Measurements from ENCODE around the gene DENND10.

The DENND10 gene

GRCh38 chr10:119113751-119114732 lies 10.1 kb downstream of the DENND10 start:
- Histone ChIP-seq H2AFZ (no peak overlapping the region), H3K27me3 (ENCODE audit: control insufficient read depth, insufficient read depth, low read length) (no peaks in the 10 kb centered on the region), H3K36me3 (ENCODE audit: control insufficient read depth, insufficient read depth, low read length) (no peaks in the 10 kb centered on the region), H3K4me3 (ENCODE audit: low read depth, low read length) (no peak overlapping the region), H3K9me3 (ENCODE audit: control insufficient read depth, low read length) (no peaks in the 10 kb centered on the region), H3K4me1 (peaks cover 3% of the 10 kb centered on the region), H3K9ac (no peak overlapping the region), H3K79me2 (no peaks in the 10 kb centered on the region), H3K4me2 (ENCODE audit: low read length) (no peak overlapping the region), H3K27ac (no peak overlapping the region)
- no peak for TF ChIP-seq CTCF (IDR thresholded peaks at IDR 0.05)

GRCh38 chr10:119115926-119116325 lies 12.0 kb downstream of the DENND10 start:
- H2AFZ ChIP-seq, result no peak overlapping the region
- H3K9me3 ChIP-seq (ENCODE audit: control insufficient read depth, low read length), result no peaks in the 10 kb centered on the region
- H3K4me1 ChIP-seq, result peaks cover 3% of the 10 kb centered on the region
- no peak overlapping the region for H3K9ac ChIP-seq
- no peaks in the 10 kb centered on the region for H3K79me2 ChIP-seq
- no peak overlapping the region for H3K4me2 ChIP-seq (ENCODE audit: low read length)
- H3K36me3 ChIP-seq (ENCODE audit: control insufficient read depth, insufficient read depth, low read length), result no peaks in the 10 kb centered on the region
- H3K27ac ChIP-seq, result no peak overlapping the region
- H3K4me3 ChIP-seq (ENCODE audit: low read depth, low read length), result no peak overlapping the region
- no peaks in the 10 kb centered on the region for H3K27me3 ChIP-seq (ENCODE audit: control insufficient read depth, insufficient read depth, low read length)
- TF ChIP-seq CTCF (IDR thresholded peaks at IDR 0.05), result no peak

GRCh38 chr10:119116326-119116951 lies 12.5 kb downstream of the DENND10 start:
- H3K4me1 ChIP-seq, result peaks cover 3% of the 10 kb centered on the region
- no peak overlapping the region for H3K4me3 ChIP-seq (ENCODE audit: low read depth, low read length)
- H3K79me2 ChIP-seq, result no peaks in the 10 kb centered on the region
- H3K27ac ChIP-seq, result no peak overlapping the region
- no peaks in the 10 kb centered on the region for H3K27me3 ChIP-seq (ENCODE audit: control insufficient read depth, insufficient read depth, low read length)
- no peaks in the 10 kb centered on the region for H3K36me3 ChIP-seq (ENCODE audit: control insufficient read depth, insufficient read depth, low read length)
- TF ChIP-seq CTCF (IDR thresholded peaks at IDR 0.05), result no peak
- no peak overlapping the region for H3K4me2 ChIP-seq (ENCODE audit: low read length)
- H3K9me3 ChIP-seq (ENCODE audit: control insufficient read depth, low read length), result no peaks in the 10 kb centered on the region
- H3K9ac ChIP-seq, result no peak overlapping the region
- no peak overlapping the region for H2AFZ ChIP-seq

GRCh38 chr10:119118231-119118630 lies 14.3 kb downstream of the DENND10 start:
- no peak for TF ChIP-seq CTCF (IDR thresholded peaks at IDR 0.05)
- no peaks in the 10 kb centered on the region for H3K36me3 ChIP-seq (ENCODE audit: control insufficient read depth, insufficient read depth, low read length)

More at GRCh38 chr10:119118231-119118630, 14.3 kb downstream of the DENND10 start:
- no peaks in the 10 kb centered on the region for H3K9me3 ChIP-seq (ENCODE audit: control insufficient read depth, low read length)
- no peak overlapping the region for H3K4me3 ChIP-seq (ENCODE audit: low read depth, low read length)
- H3K27ac ChIP-seq, result no peak overlapping the region
- H2AFZ ChIP-seq, result no peak overlapping the region
- peaks cover 3% of the 10 kb centered on the region for H3K4me1 ChIP-seq
- no peak overlapping the region for H3K4me2 ChIP-seq (ENCODE audit: low read length)
- H3K9ac ChIP-seq, result no peak overlapping the region
- H3K27me3 ChIP-seq (ENCODE audit: control insufficient read depth, insufficient read depth, low read length), result no peaks in the 10 kb centered on the region
- no peaks in the 10 kb centered on the region for H3K79me2 ChIP-seq
